Caco-2 (cell line): ENCODE results near the gene DPRX. TPM values are rescaled to one million over a fixed set of nuclear protein-coding genes. Genes with fewer than 3 reads are reported as not detected.

ENCODE experiments used
- BruUV-seq: library from RNA; stranded (reverse); fragments of 400-500 nt; replicated peaks from 2 replicates; lab custom pipeline; 2021; lab: Mats Ljungman, UMichigan
- CTCF ChIA-PET: fragments of 300-600 bp; sonication (Branson Sonifier 250); formaldehyde crosslinking; loops from one replicate; lab custom pipeline; 2022; ENCODE audit warnings: antibody characterized with exemption; lab: Charles Lee
- POLR2A ChIA-PET: fragments of 300-600 bp; sonication (Branson Sonifier 250); formaldehyde crosslinking; loops from one replicate; lab custom pipeline; 2022; ENCODE audit warnings: antibody characterized with exemption; lab: Charles Lee
- DNase-seq, 2 experiments: peaks; one replicate each; pipeline versions ENCODE4 v3.0.0 to v3.0.0-alpha.2; 2020 to 2022
- H3K27me3 ChIP-seq: replicated peaks from 2 replicates; pipeline ENCODE4 v1.6.0; 2011; ENCODE audit warnings: low read length; ENCODE audit not compliant: control insufficient read depth, insufficient read depth
- H3K36me3 ChIP-seq: 2 replicates; pipeline ENCODE4 v1.5.1; 2011; ENCODE audit warnings: low read length; ENCODE audit not compliant: control insufficient read depth, insufficient read depth
- H3K4me1 ChIP-seq: fragments of 250-450 bp; sonication (Bioruptor Pico); 2 replicates; pipeline ENCODE4 v1.5.1; 2020; ENCODE audit warnings: mild to moderate bottlenecking
- H3K4me3 ChIP-seq: 2 replicates; pipeline ENCODE4 v1.5.1; 2011; ENCODE audit warnings: low read depth, mild to moderate bottlenecking, control low read depth, low read length
- H3K9me3 ChIP-seq: fragments of 250-450 bp; sonication (Bioruptor Pico); 2 replicates; pipeline ENCODE4 v1.5.1; 2020; ENCODE audit warnings: mild to moderate bottlenecking, moderate library complexity
- H3K27ac Mint-ChIP-seq: one replicate; pipeline ENCODE4 v1.8.0; 2022; ENCODE audit warnings: mixed read lengths; ENCODE audit not compliant: unreplicated experiment
- H3K27me3 Mint-ChIP-seq: one replicate; pipeline ENCODE4 v1.8.0; 2022; ENCODE audit warnings: mixed read lengths; ENCODE audit not compliant: insufficient read depth, unreplicated experiment
- H3K36me3 Mint-ChIP-seq: one replicate; pipeline ENCODE4 v1.8.0; 2022; ENCODE audit warnings: mild to moderate bottlenecking, mixed read lengths; ENCODE audit not compliant: insufficient read depth, unreplicated experiment
- H3K4me1 Mint-ChIP-seq: one replicate; pipeline ENCODE4 v1.8.0; 2022; ENCODE audit warnings: low read depth, mixed read lengths; ENCODE audit not compliant: unreplicated experiment
- H3K4me3 Mint-ChIP-seq: one replicate; pipeline ENCODE4 v1.8.0; 2022; ENCODE audit warnings: mild to moderate bottlenecking, moderate library complexity, mixed read lengths; ENCODE audit not compliant: unreplicated experiment
- H3K9me3 Mint-ChIP-seq: one replicate; pipeline ENCODE4 v1.8.0; 2022; ENCODE audit warnings: mixed read lengths; ENCODE audit not compliant: unreplicated experiment
- intact Hi-C: fragments of 100-400 bp; cut with micrococcal nuclease; formaldehyde crosslinking; loops from one replicate; pipeline ENCODE4 v1.10.0; 2022; ENCODE audit not compliant: unreplicated experiment
- total RNA-seq: library from RNA; stranded (reverse); gene quantifications from 2 replicates; pipeline ENCODE4 v1.2.3, GENCODE V29; 2022
- TF ChIP-seq, protein P1 (sequence below), 2 experiments: fragments of 200-600 bp in 1 of 2; IDR thresholded peaks; 1 replicate in 1 of 2; 2 replicates in 1 of 2; pipeline versions ENCODE4 v1.5.1 to v1.8.0; 2011 to 2022; ENCODE audit warnings: antibody characterized with exemption in 1 of 2, control low read depth in 1 of 2, inconsistent platforms in 1 of 2, low read depth in 1 of 2, low read length in 1 of 2, mild to moderate bottlenecking in 1 of 2, moderate library complexity in 1 of 2; ENCODE audit not compliant: insufficient read depth in 1 of 2, severe bottlenecking in 1 of 2, unreplicated experiment in 1 of 2

The DPRX gene
- total RNA-seq, 1 experiment from 2014 or later: not detected

DNA sequence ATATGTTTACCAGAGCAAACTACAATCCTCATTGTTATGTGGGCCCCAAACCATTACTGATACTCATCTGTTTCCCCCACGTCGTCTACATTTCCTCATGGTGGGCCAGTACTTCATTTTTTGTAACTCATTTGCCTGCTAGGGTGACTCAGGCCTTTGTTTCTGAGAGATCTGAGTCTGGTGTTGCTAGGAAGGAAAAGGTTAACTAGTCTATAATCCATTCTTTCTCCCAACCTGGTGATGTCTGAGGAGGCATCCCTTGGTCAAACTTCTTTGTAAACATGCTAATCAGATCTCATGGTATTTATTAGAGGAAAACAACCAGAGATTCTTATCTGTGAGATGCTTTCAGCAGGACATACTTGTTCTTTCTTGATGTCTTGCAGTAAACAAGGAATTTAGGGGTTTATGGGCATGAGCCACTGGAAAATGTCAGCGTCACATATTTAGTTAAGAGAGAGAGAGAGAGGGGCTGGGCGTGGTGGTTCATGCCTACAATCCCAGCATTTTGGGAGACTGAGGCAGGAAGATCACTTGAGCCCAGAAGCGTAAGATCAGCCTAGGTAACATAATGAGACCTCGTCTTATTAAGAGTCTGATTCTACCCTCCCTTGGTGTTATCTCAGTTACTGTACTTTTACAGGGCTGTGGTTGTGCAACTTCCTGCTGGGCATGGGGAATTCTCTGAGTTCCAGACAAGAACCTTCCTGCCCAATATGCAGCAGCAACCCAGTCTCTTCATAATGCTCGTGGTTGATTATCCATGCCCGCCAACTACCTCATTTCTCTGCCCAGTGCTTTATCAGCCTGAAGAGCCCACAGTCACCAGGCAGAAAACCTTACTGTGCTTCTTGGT, 9.7 kb upstream of the DPRX start:
- H3K27ac Mint-ChIP-seq: peak overlapping the region; percentile 89
- Histone ChIP-seq H3K27me3 (no peaks in the 10 kb centered on the region), H3K9me3 (peaks cover 1% of the 10 kb centered on the region)

DNA sequence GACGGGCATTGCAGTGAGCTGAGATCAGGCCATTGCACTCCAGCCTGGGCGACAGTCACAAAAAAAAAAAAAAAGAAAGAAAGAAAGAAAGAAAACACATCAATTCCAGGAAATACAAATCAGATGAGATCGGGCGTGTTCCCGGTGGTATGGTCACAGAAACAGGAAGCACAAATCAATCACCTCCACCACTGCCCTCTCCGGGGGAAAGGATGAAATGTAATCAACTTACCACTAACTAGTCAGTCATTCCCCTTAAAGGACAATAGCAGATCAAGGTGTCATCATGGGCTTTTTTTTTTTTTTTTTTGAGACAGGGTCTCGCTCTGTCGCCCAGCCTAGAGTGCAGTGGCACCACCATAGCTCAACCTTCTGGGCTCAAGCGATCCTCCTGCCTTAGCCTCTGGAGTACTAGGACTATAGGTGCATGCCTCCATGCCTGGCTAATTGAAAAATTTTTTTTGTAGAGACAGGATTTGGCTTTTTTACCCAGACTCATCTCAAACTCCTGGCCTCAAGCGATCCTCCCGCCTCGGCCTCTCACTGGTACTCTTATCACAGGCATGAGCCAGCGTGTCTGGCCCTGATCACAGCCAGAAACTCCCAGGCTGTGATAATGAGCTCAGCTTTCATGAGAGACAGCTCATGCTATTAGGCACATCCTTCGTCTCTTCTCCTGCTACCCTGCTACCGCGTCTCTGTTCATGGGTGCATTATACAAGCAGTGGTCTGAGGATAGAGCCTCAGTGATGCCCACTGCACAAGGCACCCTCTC, 6.8 kb upstream of the DPRX start:
- H3K27me3 ChIP-seq: no peaks in the 10 kb centered on the region
- H3K4me3 Mint-ChIP-seq: peak overlapping the region; percentile 2
- peaks cover 30% of the 10 kb centered on the region for H3K4me1 ChIP-seq
- TF ChIP-seq, protein P1, sequence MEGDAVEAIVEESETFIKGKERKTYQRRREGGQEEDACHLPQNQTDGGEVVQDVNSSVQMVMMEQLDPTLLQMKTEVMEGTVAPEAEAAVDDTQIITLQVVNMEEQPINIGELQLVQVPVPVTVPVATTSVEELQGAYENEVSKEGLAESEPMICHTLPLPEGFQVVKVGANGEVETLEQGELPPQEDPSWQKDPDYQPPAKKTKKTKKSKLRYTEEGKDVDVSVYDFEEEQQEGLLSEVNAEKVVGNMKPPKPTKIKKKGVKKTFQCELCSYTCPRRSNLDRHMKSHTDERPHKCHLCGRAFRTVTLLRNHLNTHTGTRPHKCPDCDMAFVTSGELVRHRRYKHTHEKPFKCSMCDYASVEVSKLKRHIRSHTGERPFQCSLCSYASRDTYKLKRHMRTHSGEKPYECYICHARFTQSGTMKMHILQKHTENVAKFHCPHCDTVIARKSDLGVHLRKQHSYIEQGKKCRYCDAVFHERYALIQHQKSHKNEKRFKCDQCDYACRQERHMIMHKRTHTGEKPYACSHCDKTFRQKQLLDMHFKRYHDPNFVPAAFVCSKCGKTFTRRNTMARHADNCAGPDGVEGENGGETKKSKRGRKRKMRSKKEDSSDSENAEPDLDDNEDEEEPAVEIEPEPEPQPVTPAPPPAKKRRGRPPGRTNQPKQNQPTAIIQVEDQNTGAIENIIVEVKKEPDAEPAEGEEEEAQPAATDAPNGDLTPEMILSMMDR (IDR thresholded peaks at IDR 0.05; ENCODE audit: insufficient read depth in 1 of 2, low read depth in 1 of 2, low read length in 1 of 2, severe bottlenecking in 1 of 2, unreplicated experiment in 1 of 2): no peak
- H3K36me3 ChIP-seq: no peaks in the 10 kb centered on the region
- peaks cover 22% of the 10 kb centered on the region for H3K36me3 Mint-ChIP-seq
- H3K4me1 Mint-ChIP-seq: peaks cover 20% of the 10 kb centered on the region
- ChIA-PET CTCF (no interaction called here), POLR2A (no interaction called here)
- no TSS peak for BruUV-seq
- intact Hi-C loops: no loop called here
- H3K9me3 ChIP-seq: no peaks in the 10 kb centered on the region; the same call in none of the 2 replicates
- H3K9me3 Mint-ChIP-seq: peaks cover 9% of the 10 kb centered on the region
- DNase-seq: no peak
- peak overlapping the region; percentile 59 for H3K27ac Mint-ChIP-seq
- H3K4me3 ChIP-seq: no peak overlapping the region
- H3K27me3 Mint-ChIP-seq: no peaks in the 10 kb centered on the region

More for the DNA sequence above, 9.7 kb upstream of the DPRX start:
- POLR2A ChIA-PET: interaction anchor here (0.6 kb wide), 1 partner anchor 424 kb away, joined by 3 read pairs; no protein-coding TSS in a partner anchor
- Mint-ChIP-seq H3K9me3 (peaks cover 9% of the 10 kb centered on the region), H3K4me3 (peak overlapping the region; percentile 3), H3K36me3 (peaks cover 22% of the 10 kb centered on the region), H3K4me1 (peaks cover 20% of the 10 kb centered on the region), H3K27me3 (no peaks in the 10 kb centered on the region)
- TSS peak; percentile 48 for BruUV-seq
- no peaks in the 10 kb centered on the region for H3K36me3 ChIP-seq
- no peak overlapping the region for H3K4me3 ChIP-seq
- CTCF ChIA-PET: no interaction called here
- TF ChIP-seq, protein P1 (IDR thresholded peaks at IDR 0.05; ENCODE audit: insufficient read depth in 1 of 2, low read depth in 1 of 2, low read length in 1 of 2, severe bottlenecking in 1 of 2, unreplicated experiment in 1 of 2): no peak
- intact Hi-C loops: loop anchor here (1.0 to 2.0 kb wide), 2 partner anchors 10 to 37 kb away; no protein-coding TSS in a partner anchor
- DNase-seq: peak; percentile 65 to 67
- peaks cover 36% of the 10 kb centered on the region for H3K4me1 ChIP-seq

DNA sequence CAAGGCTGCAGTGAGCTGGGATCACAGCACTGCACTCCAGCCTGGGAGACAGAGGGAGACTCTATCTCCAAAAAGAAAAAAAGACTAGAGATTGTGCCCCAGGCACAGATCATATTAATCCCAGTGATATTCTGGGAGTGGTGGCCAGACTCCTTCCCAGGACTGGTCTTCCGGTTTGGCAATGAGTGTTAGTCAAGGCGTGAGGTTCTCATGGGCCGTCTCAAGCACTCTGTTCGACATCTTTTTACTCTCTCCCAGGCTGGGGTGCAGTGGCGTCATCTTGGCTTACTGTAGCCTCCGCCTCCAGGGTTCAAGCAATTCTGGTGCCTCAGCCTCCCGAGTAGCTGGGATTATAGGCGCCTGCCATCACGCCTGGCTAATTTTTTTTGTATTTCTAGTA, 5.3 kb upstream of the DPRX start:
- TF ChIP-seq, protein P1 (IDR thresholded peaks at IDR 0.05; ENCODE audit: insufficient read depth in 1 of 2, low read depth in 1 of 2, low read length in 1 of 2, severe bottlenecking in 1 of 2, unreplicated experiment in 1 of 2): no peak
- CTCF ChIA-PET: no interaction called here

More for the DNA sequence above, 5.3 kb upstream of the DPRX start:
- POLR2A ChIA-PET: no interaction called here
- intact Hi-C loops: no loop called here
- H3K4me1 Mint-ChIP-seq: peaks cover 9% of the 10 kb centered on the region
- no peaks in the 10 kb centered on the region for H3K36me3 ChIP-seq
- DNase-seq: no peak
- peaks cover 15% of the 10 kb centered on the region for H3K4me1 ChIP-seq
- H3K27ac Mint-ChIP-seq: no peak overlapping the region
- no peaks in the 10 kb centered on the region for H3K27me3 ChIP-seq
- no peak overlapping the region for H3K4me3 Mint-ChIP-seq
- no TSS peak for BruUV-seq
- no peaks in the 10 kb centered on the region for H3K27me3 Mint-ChIP-seq
- peaks cover 22% of the 10 kb centered on the region for H3K36me3 Mint-ChIP-seq
- no peak overlapping the region for H3K4me3 ChIP-seq
- H3K9me3 ChIP-seq: no peaks in the 10 kb centered on the region; the same call in none of the 2 replicates
- peaks cover 11% of the 10 kb centered on the region for H3K9me3 Mint-ChIP-seq
